NK-92 (cell line): Measurements from ENCODE around the gene PDZK1IP1.
"Not testable (repeated sequence)": the region's sequence is repeated elsewhere in the genome, so short reads cannot be mapped to it uniquely, and the experiment has no call there.

Experiments
- DNase-seq: peaks from one replicate; lab custom pipeline; 2025; ENCODE audit not compliant: unreplicated experiment; lab: John Stamatoyannopoulos, UW

PDZK1IP1 gene

DNA sequence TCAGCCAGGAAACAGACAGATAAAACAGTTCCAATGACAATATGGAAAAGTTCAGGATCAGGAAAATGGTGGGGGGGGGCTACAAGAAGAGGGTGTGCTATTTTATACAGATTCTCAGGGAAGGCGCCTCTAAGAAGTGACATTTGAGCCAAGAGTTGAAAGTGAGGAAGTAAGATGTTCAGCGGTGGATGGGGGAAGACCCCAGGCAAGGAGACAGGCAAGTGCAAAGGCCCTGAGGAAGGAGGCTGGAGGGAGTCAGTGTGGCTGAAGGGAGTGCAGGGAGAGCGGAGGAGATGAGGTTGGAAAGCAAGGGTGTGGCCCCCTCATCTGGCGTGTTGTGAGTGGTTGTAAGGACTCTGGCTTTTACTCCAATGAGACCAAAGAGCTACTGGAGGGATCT, 8.4 kb upstream of the PDZK1IP1 start:
- DNase-seq, result no peak

DNA sequence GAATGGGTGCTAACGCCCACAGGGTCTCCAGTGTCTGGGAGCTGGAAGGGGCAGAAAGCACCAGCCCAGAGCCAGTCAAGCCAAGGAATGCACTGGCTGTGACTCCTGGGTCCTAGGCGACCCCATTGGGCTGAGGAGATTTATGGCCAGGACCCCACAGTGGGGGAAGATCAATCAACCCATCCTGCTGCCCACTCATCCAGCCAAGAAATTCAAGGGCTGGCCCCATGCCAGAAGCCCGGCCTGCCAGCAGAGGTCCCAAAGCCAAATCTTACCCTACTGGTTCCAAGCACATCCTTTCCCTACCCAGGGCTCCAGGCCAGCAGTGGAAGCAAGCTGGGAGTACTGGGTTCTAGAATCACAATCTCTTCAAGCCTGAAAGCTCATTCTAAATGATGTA, 6.8 kb upstream of the PDZK1IP1 start:
- DNase-seq, result no peak

DNA sequence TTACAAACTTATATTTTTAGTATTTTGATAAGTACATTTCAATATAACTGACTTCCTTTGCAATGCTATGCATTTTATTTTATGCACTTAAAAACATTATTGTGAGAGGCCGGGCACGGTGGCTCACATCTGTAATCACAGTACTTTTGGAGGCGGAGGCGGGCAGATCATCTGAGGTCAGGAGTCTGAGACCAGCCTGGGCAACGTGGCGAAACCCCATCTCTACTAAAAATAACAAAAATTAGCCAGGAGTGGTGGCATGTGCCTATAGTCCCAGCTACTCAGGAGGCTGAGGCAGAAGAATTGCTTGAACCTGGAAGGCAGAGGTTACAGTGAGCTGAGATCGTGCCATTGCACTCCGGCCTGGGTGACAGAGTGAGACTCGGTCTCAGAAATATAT, 6.1 kb upstream of the PDZK1IP1 start:
- DNase-seq, result not testable (repeated sequence)

DNA sequence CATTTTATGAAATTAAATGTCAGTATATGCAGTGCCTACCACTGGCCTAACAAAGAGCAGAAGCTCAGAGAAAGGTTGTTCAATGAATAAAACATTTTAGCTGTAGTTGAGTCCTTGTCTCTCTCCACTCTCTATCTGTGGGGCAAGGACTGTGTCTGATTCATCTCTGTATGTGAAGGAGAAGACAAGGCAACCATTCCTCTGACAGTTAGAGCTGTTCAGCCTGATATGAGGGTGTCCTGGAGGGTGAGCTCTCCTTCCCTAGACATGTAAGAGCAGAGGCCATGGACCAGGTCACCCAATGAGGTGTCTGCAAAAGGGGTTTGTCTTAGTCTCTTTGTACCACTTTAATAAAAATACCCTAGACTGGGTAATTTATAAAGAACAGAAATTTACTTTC, 4.5 kb upstream of the PDZK1IP1 start:
- no peak for DNase-seq

DNA sequence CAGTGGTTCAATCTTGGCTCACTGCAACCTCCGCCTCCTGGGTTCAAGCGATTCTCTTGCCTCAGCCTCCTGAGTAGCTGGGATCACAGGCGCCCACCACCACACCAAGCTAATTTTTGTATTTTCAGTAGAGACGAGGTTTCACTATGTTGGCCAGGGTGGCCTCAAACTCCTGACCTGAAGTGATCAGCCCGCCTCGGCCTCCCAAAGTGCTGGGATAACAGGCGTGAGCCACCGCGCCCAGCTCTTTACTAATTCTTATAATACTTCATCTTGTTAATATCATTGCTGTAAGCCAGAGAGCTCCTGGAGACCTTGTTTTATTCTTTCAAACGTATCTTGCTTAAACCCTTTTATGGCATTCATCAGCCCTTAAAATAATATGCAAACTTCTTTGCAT, 3.7 kb upstream of the PDZK1IP1 start:
- not testable (repeated sequence) for DNase-seq

DNA sequence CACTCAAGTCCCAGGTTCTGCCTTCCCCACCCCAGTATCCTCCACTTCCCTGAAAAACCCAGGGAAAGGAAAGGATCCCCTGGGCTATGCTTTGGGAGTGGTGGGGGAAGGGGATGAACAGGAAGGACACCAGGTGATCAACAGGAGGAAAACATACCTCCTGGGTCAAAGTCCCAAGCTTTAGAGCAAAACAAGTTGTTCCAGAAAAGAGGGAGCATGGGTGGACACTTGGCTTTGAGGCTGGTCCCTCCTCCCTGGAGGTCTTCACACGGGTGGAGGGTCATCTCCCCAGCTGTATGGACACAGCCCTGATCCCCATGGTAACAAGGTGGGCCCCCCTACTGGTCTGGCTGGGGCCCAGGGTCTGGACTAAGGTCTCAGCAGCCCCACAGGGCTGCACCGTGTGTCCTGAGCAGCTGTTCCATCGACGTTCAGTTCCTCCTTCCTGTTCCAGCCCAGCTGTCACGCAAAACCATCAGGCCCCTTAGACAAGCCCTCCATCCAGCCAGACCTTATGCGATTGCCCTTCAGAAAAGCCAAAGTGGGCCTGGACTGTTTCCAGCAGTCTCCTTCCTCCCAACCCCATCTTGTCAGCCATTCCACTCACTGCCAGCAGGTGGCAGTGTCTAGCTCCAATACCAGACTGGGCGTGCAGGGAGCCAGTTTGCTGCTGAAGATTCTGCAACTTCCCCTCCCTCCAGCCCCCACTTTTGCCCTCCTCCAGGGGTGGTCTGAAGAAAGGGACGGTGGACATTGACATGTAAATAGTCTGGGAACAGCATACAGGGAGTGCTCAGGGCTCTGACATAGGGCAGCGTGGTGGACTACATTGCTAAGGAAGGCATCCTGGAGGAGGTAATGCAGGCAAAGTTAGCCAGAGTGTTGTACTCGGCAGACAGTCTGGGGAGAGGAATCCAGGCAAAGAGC, 2.9 kb upstream of the PDZK1IP1 start:
- DNase-seq, result no peak

DNA sequence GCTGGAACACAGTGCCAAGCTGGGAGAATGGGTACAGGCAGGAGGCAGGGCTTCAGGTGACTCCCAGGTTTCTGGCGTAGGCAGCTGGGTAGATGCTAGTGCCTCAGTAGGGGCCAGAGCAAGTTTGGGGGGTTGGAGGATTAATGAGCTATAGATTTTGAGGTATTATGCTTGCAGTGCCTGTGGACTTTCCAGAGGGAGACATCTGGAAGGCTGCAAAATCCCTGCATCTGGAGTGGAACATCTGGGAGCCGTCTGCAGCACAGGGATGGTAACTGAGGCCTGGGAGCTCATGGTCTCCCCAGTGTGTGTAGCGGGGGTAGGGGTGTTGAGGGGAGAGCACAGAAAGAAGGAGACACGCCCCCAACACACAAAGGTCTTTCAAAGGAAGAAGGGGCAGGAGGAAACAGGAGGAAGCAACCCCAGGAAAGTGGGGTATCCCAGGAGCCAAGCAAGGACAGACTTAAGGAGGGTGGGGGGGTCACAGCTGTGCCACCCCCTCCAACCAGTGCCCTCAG, 2.2 kb upstream of the PDZK1IP1 start:
- DNase-seq, result no peak

DNA sequence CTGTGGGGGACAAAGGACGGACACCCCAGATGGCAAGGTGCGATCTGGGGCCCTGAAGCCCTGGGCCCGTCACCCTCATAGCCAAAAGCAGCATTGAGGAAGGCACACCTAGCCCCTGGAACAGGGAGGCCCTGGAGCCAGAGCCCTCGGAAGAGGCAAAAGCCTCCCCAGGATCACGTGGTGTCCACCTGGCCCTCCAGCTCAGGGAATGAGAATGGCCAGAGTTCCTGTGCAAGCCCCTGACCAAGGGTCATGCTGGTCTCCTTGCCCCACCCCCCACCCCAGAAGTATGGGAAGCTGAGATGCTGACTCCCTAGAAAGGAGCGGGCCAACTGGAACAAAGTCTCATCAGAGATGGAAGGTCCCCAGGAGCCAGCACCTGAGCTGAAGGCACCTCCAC, 1.0 kb upstream of the PDZK1IP1 start:
- DNase-seq, result no peak

DNA sequence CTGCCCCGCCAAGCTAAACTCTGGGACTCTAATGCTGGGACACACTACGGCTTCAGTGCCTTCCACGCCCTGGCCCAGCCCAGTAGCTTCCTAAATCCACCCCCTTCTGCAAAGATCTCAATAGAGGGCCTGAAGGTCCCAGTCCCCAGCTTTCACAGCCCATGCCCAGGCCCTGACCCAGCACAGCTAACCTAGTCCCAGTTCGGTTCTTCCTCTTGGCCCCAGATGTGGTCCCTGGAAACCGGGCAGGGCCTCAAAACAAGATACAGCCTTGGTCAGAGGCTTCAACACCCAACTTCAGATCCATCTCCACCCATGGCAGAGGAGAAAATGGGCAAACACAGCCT, 646 bp upstream of the PDZK1IP1 start:
- DNase-seq, result no peak

DNA sequence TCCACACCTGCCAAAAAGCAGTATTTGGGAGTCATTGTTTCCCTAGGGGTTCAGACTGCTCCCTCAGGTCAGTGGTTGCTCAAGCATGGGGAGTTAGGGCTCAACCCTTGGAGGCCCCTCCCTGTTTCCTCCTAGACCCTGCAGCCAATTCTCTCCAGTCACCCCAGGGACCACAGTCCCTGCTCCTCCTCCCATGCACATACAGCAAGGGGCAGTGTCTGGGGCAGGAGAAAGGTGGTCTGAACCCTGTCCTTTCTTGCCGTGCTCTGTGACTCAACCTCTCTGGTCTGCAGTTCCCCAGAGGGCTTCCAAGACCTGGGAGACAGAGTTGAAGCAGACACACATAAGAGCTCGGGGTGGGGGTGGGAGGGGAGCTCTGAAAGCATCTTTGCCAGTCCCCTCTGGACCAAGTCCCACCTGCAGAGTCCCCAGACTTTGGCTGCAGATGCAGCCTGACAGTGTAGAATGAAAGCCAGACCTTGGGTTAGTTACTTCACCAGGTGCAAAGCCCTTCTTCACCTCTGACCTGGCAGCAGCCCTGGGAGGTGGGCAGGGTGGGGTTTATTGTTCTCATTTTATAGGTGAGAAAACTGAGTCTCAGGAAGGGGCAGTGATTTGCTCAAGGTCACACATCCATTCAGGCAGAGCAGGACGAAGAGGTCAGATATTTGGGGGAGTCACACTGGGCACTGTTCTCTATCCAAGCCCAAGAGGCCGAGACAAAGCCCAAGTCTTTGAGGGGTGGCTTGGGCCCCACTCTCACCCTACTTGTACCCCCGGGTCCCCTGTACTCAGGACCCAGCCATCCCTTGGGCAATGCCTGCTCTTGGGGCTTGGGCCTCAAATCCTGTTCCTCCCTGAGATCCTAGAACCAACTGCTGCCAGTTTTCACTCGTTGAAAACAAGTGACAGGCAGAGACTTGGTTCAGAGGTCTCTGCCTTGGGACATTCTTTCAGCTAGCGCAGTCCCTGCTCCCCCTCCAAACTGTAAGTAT, 748 bp downstream of the PDZK1IP1 start:
- no peak for DNase-seq

DNA sequence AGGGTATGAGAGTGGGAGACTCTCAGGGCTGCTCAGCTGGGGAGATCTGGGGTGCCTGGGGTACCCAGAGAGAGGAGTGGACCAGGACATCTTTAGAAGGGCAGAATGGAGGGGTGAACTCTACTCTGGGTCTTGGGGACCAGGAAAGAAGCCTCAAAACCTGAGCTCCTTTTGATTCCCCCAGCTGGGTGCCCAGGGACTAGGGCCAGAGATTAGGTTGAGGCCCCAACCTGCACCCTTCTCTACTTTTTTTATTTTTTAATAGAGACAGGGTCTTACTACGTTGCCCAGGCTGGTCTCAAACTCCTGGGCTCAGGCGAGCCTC, 1.9 kb downstream of the PDZK1IP1 start:
- DNase-seq, result no peak

DNA sequence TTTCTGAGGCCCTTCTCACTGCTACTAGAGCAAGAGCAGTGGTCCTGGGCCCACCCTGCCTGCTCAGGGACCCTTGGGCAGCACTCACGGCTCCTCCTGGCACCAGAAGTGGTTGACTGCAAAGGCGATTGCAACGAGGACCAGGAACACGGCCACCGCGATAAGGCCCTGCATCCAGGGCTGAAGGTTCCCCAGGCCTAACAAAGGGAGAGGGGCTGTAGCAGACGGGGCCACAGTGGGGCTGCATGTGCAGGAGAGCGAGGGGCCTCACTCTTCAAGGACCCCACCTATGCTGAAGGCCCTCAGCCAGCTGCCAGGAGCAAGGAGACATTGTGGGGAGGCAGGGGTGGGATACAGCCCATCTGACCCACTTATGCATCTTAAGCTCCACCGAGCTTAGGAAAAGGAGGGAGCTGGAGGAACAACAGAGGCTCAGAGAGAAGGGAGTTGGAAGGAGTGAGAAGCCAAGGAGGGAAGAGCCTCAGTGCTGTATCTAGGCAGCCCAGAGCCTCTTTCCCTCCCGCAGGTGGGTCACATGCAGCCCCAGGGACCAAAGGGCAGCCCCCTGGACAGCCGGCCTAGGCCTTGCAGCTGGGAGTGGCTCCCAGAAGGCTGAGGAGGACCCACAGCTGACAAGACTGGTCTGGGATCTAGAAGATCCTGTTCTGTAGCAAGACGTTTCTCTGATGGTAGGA, 2.5 kb downstream of the PDZK1IP1 start:
- DNase-seq, result no peak

DNA sequence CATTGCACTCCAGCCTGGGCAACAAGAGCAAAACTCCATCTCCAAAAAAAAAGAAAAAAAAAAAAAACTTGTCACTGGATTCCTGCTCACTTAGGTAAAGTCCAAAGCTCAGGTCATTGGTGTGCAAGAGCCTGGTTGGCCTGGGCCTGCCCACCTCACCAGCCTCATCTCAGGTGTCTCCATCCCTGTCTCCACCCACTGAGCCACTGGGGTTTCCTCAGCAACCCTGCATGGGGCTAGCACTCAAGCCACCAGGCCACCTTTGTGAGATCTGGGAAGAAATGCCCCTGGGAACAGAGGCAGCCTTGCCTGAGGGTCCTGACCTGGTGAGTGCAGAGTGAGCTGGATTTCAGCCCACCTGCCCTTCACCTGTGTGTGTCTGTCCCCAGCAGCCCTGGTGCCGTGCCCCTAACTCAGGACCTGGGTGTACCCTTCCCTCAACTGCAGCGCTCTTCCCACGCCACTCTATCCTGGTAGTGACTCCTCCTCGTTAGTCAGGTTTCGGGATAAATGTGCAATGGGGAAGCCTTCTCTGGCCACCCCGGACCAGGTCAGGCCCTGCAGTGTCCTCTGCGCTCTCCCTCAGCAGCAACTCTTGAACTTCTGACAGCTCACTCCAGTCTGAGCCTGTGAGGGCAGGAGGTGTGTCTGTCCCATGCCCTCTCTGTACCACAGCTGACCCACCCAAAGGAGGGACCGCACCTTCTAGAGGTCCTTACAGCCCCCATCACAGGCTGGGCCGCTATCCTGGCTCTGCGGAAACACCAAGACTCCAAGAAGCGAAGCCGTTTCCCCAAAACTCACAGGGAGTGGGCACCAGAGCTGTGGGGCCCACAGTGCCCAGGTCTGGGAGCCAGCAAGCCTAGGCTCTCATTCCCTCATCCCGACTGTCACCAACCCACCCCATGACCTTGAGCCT, 3.3 kb downstream of the PDZK1IP1 start:
- DNase-seq, result no peak

DNA sequence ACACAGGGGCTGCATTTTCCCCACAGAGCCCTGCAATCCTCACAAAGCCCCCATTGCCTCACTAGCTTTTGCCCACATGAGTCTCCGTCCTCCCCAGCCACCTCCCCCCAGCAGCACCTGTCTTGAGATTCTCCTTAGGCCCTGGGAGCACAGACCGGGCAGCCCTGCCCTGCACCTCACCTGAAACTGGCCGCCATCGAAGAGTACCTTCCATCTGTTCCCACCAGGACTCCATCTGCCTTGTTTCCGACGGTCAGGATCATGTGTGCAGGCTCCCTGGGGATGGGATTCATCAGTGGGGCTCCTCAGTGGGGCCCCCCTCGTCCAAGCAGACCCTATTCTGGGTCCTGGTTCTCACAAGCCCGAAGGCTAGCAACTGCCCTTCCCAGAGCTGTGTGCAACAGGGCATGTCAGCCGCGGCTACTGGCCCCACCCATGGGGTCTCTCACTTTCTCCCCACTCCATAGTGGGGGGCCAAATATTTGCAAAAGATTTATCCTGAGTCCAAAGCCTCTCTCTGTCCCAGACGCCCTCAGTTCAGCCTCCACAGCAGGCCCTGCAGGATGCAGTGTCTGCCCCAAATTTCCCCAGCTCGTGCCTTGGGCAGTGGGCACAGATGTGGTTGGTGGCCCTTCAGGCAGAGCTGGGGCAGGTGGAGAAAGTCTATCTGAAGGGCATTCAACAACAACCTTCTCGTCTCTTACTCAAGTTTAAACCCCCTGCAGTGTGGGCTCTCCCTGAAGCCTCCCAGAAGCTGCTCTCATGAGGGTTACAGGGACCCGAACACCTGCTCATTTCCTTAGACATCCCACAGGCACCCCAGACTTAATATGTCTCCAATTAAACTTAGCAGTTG, 4.8 kb downstream of the PDZK1IP1 start:
- no peak for DNase-seq

DNA sequence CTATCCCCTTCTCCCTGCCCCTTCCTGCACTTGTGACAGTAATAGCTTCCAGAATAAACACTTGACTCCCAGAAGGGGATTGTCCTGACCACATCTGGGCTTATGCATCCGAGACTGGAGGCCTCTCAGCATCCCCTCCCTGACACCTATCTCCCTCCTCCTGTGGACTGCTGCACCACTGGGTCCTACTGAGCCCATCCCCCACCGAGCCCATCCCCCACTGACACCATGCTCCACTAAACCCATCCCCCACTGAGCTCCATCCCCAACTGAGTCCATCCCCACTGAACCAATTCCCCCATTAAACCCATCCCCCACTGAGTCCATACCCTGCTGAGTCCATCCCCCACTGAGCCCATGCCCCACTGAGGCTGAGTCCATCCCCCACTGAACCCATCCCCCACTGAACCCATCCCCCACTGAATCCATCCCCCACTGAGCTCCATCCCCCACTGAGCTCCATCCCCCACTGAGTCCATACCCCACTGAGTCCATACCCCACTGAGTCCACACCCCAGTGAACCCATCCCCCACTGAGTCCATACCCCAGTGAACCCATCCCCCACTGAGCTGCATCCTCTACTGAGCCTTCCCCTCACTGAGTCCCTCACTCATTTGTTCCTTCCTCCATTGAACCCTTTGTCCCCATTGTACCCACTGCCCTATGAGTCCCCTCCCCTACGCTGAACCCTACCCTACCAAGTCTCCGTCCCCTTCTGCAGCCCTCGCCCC, 5.6 kb downstream of the PDZK1IP1 start:
- no peak for DNase-seq

DNA sequence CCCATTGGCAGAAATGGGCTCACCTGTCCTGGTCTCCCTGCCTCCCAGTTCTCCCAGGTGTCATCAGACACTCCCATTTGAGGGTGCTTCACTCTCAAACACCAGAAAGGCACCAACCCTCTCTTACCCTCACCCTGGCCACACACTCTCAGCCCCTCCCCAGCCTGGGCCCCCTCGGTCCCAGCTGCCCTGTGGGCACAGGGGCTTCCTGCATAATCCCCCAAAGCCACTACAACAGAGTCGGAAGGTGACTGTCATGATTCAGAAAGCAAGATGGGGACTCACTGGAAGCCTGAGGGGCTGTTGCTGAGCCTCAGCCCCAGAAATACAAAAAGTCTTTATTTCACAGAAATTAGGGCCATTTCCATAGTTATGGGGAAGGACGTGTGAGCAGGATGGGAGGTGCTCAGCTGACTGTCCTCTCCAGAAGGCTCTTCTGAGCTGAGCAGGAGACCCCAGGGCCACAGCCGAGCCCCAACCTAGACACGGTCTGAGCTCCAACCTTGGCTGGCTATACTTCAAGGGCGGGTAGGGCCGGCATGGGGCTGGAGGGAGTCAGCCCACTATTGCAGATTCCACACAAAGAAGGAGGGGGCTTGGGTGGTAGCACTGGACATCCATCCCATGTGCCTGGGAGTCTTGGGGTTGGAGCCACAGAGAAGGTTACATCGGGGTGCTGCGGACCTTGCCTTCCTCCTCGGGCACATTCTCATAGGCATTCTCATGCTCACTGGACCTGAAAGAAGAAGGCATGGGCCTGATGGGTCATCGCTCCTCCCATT, 6.3 kb downstream of the PDZK1IP1 start:
- no peak for DNase-seq

DNA sequence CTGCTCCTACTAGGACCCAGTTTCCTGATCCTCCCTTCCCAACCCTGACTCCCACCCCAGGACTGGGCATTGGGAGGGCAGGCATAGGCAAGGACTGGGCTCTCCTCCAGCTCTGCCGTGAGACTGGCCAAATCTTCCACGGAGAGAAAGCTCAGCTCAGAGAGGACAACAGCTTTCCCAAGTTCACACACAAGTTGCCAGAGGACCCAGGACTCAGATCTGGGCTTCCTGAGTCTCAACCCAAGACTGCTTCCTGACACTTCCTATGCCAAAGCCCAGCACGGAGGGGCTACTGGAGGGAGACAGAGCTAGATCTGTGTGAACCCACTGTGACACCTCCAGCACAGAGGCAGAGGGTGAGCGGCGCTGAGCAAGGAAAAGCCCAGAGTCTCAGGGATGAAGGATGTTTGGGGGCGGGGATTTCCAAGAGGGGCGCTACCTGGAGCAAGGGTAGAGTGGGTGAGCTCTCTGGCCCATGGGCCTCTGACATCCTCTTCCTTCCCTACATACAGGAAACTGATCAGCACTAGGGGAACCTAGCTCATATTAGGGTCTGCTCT, 7.1 kb downstream of the PDZK1IP1 start:
- DNase-seq, result no peak
